Sigmoid colon (tissue), 7 donors: Measurements from ENCODE around the gene CRY2. TPM values are rescaled to one million over a fixed set of nuclear protein-coding genes. Genes with fewer than 3 reads are reported as not detected.

Experiments used
- DNase-seq: peaks from one replicate; pipeline ENCODE4 v3.0.0-alpha.2; 2019
- H3K27ac ChIP-seq, 4 donors: fragments of 200-600 bp; sonication (generic); one replicate each; pipeline ENCODE4 v1.5.1; 2016 to 2019; ENCODE audit warnings: mild to moderate bottlenecking in 1 of 4
- H3K27me3 ChIP-seq, 3 donors: fragments of 200-600 bp; sonication (generic); one replicate each; pipeline ENCODE4 v1.5.1; 2019; ENCODE audit warnings: mild to moderate bottlenecking in 1 of 3
- H3K36me3 ChIP-seq, 4 donors: fragments of 200-600 bp; sonication (generic); one replicate each; pipeline ENCODE4 v1.5.1; 2016 to 2019
- H3K4me1 ChIP-seq, 4 donors: fragments of 200-600 bp; sonication (generic); one replicate each; pipeline ENCODE4 v1.5.1; 2017 to 2019
- H3K4me3 ChIP-seq, 4 donors: fragments of 200-600 bp; sonication (generic); one replicate each; pipeline ENCODE4 v1.5.1; 2017 to 2019; ENCODE audit warnings: mild to moderate bottlenecking in 2 of 4, moderate library complexity in 1 of 4
- H3K9me3 ChIP-seq, 4 donors: fragments of 200-600 bp in 3 of 4; sonication (generic) in 3 of 4; one replicate each; pipeline versions ENCODE4 v1.5.1 to v1.6.1; 2013 to 2019
- CTCF ChIP-seq, 4 experiments: fragments of 450-650 bp in 3 of 4; fragments of 200-600 bp in 1 of 4; IDR thresholded peaks; one replicate each; pipeline ENCODE4 v1.5.1; 2016 to 2019; ENCODE audit warnings: antibody characterized with exemption in 4 of 4, mild to moderate bottlenecking in 3 of 4, moderate library complexity in 2 of 4
- EP300 ChIP-seq, 4 donors: sonication (generic); formaldehyde crosslinking; IDR thresholded peaks; one replicate each; pipeline ENCODE4 v1.6.1; 2017; ENCODE audit warnings: antibody characterized with exemption in 4 of 4
- POLR2A ChIP-seq, 2 donors: fragments of 450-650 bp; IDR thresholded peaks; one replicate each; pipeline ENCODE4 v1.6.1; 2016; ENCODE audit warnings: antibody characterized with exemption in 2 of 2, mild to moderate bottlenecking in 2 of 2, moderate library complexity in 2 of 2
- POLR2AphosphoS5 ChIP-seq, 4 donors: sonication (generic); formaldehyde crosslinking; IDR thresholded peaks; one replicate each; pipeline ENCODE4 v1.6.1; 2017; ENCODE audit warnings: antibody characterized with exemption in 4 of 4
- WGBS, 2 donors: extraction: QIAGEN DNeasy Blood & Tissue Kit; methylation state at CpG; one replicate each; pipeline ENCODE4 v1.1.7; 2013; 5-methylcytosine and 5-hydroxymethylcytosine counted together
- intact Hi-C: fragments of 100-400 bp; cut with DNase I; formaldehyde crosslinking; loops from one replicate; pipeline ENCODE4 v1.15.1; 2023
- polyA plus RNA-seq, 3 donors: library from polyadenylated mRNA; stranded (reverse); fragments of 200-250 nt; gene quantifications; one replicate each; pipeline ENCODE4 v1.2.3, GENCODE V29; 2013
- total RNA-seq, 4 donors: library from RNA; depleted of rRNA; stranded (reverse); fragments of >200 nt; gene quantifications; one replicate each; pipeline ENCODE4 v1.1.0, GENCODE V29; 2016
- donor health status: healthy with polysubstance abuse.
- donor health status: Bipolar disorder and iron deficiency.
- donor health status: healthy.

CRY2 gene
- total and polyA plus RNA-seq, 7 donors, result 5.3 to 49.3 (median 27.5) TPM

GRCh38 chr11:45927684-45928413 lies 80.6 kb downstream of the CRY2 start:
- 95% methylated on average over 27 of the region's 27 CpGs for WGBS, 2 donors
- TF ChIP-seq CTCF (IDR thresholded peaks at IDR 0.05), result no peak
- TF ChIP-seq EP300 (IDR thresholded peaks at IDR 0.05), result no peak
- TF ChIP-seq POLR2A (IDR thresholded peaks at IDR 0.05), result no peak
- no peak for TF ChIP-seq POLR2AphosphoS5 (IDR thresholded peaks at IDR 0.05)
- intact Hi-C loops, result no loop called here
- no peak overlapping the region for H3K4me3 ChIP-seq
- H3K36me3 ChIP-seq, result peaks cover 0 to 11% (median 8%) of the 10 kb centered on the region in 4 donors
- peaks cover 0 to 6% (median 5%) of the 10 kb centered on the region in 4 donors for H3K4me1 ChIP-seq
- DNase-seq, result peak; percentile 59
- H3K9me3 ChIP-seq, result no peaks in the 10 kb centered on the region
- no peak overlapping the region for H3K27ac ChIP-seq
- H3K27me3 ChIP-seq, result peaks cover 6 to 24% (median 6%) of the 10 kb centered on the region in 3 donors

GRCh38 chr11:45928535-45929215 lies 81.4 kb downstream of the CRY2 start:
- Histone ChIP-seq H3K4me3 (no peak overlapping the region), H3K27ac (no peak overlapping the region), H3K27me3 (peaks cover 0 to 17% (median 0%) of the 10 kb centered on the region in 3 donors), H3K9me3 (no peaks in the 10 kb centered on the region), H3K4me1 (peaks cover 0 to 8% (median 2%) of the 10 kb centered on the region in 4 donors), H3K36me3 (peaks cover 8 to 18% (median 15%) of the 10 kb centered on the region in 4 donors)
- DNase-seq, result no peak
- TF ChIP-seq POLR2AphosphoS5 (IDR thresholded peaks at IDR 0.05) (no peak), EP300 (IDR thresholded peaks at IDR 0.05) (no peak), POLR2A (IDR thresholded peaks at IDR 0.05) (no peak), CTCF (IDR thresholded peaks at IDR 0.05) (no peak)
- intact Hi-C loops, result no loop called here
- 85 to 90% methylated on average over 13 of the region's 13 CpGs for WGBS, 2 donors

- intact Hi-C loops, result no loop called here
These were observed 82.3 kb downstream of the CRY2 start for GRCh38 chr11:45929486-45930030.

More at GRCh38 chr11:45929486-45930030, 82.3 kb downstream of the CRY2 start:
- TF ChIP-seq EP300 (IDR thresholded peaks at IDR 0.05) (no peak), CTCF (IDR thresholded peaks at IDR 0.05) (no peak), POLR2AphosphoS5 (IDR thresholded peaks at IDR 0.05) (no peak), POLR2A (IDR thresholded peaks at IDR 0.05) (no peak)
- Histone ChIP-seq H3K27me3 (peaks cover 0 to 13% (median 0%) of the 10 kb centered on the region in 3 donors), H3K36me3 (peaks cover 14 to 27% (median 24%) of the 10 kb centered on the region in 4 donors), H3K27ac (no peak overlapping the region), H3K4me1 (peaks cover 0 to 9% (median 3%) of the 10 kb centered on the region in 4 donors), H3K4me3 (no peak overlapping the region), H3K9me3 (no peaks in the 10 kb centered on the region)
- WGBS, 2 donors, result 49 to 62% methylated on average over 10 of the region's 10 CpGs
- no peak for DNase-seq
